Ovary (tissue), 9 donors: ENCODE data around the gene AMBRA1. TPM values are rescaled to one million over a fixed set of nuclear protein-coding genes. Genes with fewer than 3 reads are reported as not detected.
A peak's percentile ranks its signal among the peaks of the same experiment; 100 is the strongest.

Experiments
- DNase-seq, 5 donors: peaks; one replicate each; pipeline ENCODE4 v3.0.0-alpha.2; 2019 to 2020
- H3K27ac ChIP-seq, 2 donors: fragments of 200-600 bp; one replicate each; pipeline versions ENCODE4 v1.5.1 to v1.8.0; 2019 to 2022
- H3K27me3 ChIP-seq: fragments of 200-600 bp; one replicate; pipeline ENCODE4 v1.8.0; 2022
- H3K36me3 ChIP-seq: fragments of 200-600 bp; sonication (generic); one replicate; pipeline ENCODE4 v1.5.1; 2019
- H3K4me1 ChIP-seq: one replicate; pipeline ENCODE4 v1.8.1; 2013; ENCODE audit warnings: mild to moderate bottlenecking, moderate library complexity; ENCODE audit not compliant: insufficient read depth
- H3K4me3 ChIP-seq: fragments of 200-600 bp; sonication (generic); one replicate; pipeline ENCODE4 v1.5.1; 2017
- H3K9me3 ChIP-seq, 2 donors: fragments of 200-600 bp in 1 of 2; sonication (generic) in 1 of 2; one replicate each; pipeline versions ENCODE4 v1.5.1 to v1.8.1; 2013 to 2019; ENCODE audit warnings: mild to moderate bottlenecking in 1 of 2, moderate library complexity in 1 of 2
- CTCF ChIP-seq, 3 donors: fragments of 450-650 bp in 2 of 3; fragments of 200-600 bp in 1 of 3; IDR thresholded peaks; one replicate each; pipeline versions ENCODE4 v1.5.1 to v1.8.0; 2016 to 2022; ENCODE audit warnings: antibody characterized with exemption in 3 of 3, mild to moderate bottlenecking in 1 of 3
- EP300 ChIP-seq: sonication (generic); formaldehyde crosslinking; IDR thresholded peaks from one replicate; pipeline ENCODE4 v1.6.1; 2017; ENCODE audit warnings: antibody characterized with exemption
- POLR2A ChIP-seq: fragments of 450-650 bp; IDR thresholded peaks from one replicate; pipeline ENCODE4 v1.6.1; 2017; ENCODE audit warnings: antibody characterized with exemption, mild to moderate bottlenecking, moderate library complexity
- WGBS, 3 donors: extraction: QIAGEN DNeasy Blood & Tissue Kit in 1 of 3; methylation state at CpG; one replicate each; pipeline versions ENCODE4 v1.1.5 to v1.1.7; 2013 to 2017; 5-methylcytosine and 5-hydroxymethylcytosine counted together
- intact Hi-C, 4 donors: fragments of 100-400 bp; cut with DNase I; formaldehyde crosslinking; loops; one replicate each; pipeline versions ENCODE4 v1.11.0 to v1.15.1; 2022 to 2023
- polyA plus RNA-seq, 2 donors: library from polyadenylated mRNA; stranded (reverse); fragments of 200-250 nt in 1 of 2; fragments of 350-450 nt in 1 of 2; fragmentation: Illumina TruSeq in 1 of 2; extraction: RNeasy Lipid Tissue Mini Kit (QIAGEN cat#74804) in 1 of 2; gene quantifications; one replicate each; pipeline ENCODE4 v1.2.3, GENCODE V29; 2013 to 2014
- total RNA-seq, 7 donors: library from RNA; depleted of rRNA in 2 of 7; stranded (reverse); fragments of >200 nt in 2 of 7; fragmentation: NEBNext Ultra II Directional in 3 of 7; extraction: Animal tissue kit (Norgen Biotek cat#: 25700) in 3 of 7; gene quantifications; one replicate each; pipeline versions ENCODE4 v1.1.0 to v1.2.4, GENCODE V29; 2016 to 2023
- donor health status: DM: no; HTN: no; CAD: no; lungs with moderate emphysema.
- donor health status: DM: no; HTN: no; CAD: no.
- donor health status: Bipolar disorder and iron deficiency.
- donor health status: DM: yes; HTN: yes; CAD: no.
- donor health status: DM: no; HTN: no; CAD: no.
- donor health status: DM: yes; HTN: yes; CAD: no.

The AMBRA1 gene
- total and polyA plus RNA-seq, 9 donors, result 18.7 to 38.1 (median 30.1) TPM

GRCh38 chr11:46617134-46617971, 23.5 kb upstream of the AMBRA1 start, which contains the start of the genes ATG13 and HARBI1:
Gene ATG13 (plus strand): TSS chr11:46617553. CDS start chr11:46644292, 26,739 bp downstream.
Gene HARBI1 (minus strand): TSS chr11:46617227. CDS start chr11:46616237, 990 bp downstream.
- Histone ChIP-seq H3K9me3 (no peaks in the 10 kb centered on the region), H3K27ac (peak within 1 kb of the TSS; percentile 88 to 93), H3K36me3 (no peaks in the 10 kb centered on the region), H3K27me3 (no peaks in the 10 kb centered on the region), H3K4me3 (peak within 1 kb of the TSS; percentile 99), H3K4me1 (peaks cover 1% of the 10 kb centered on the region)
- DNase-seq, result peak; percentile 83 to 91 (median 84)
- TF ChIP-seq POLR2A (peak; percentile 33), CTCF (IDR thresholded peaks at IDR 0.05) (peak; percentile 55 to 91 (median 75)), EP300 (no peak)
- intact Hi-C loops, result loop anchor here (5.0 to 10.0 kb wide), 3 partner anchors 223 to 233 kb away; partner anchors contain the start of genes MDK (in 2 of the 4) and CHRM4 (in 1 of the 4)
- WGBS, 3 donors, result 0 to 2% (median 1%) methylated on average over 71 to 72 of the region's 72 CpGs

- peaks cover 1% of the 10 kb centered on the region for H3K4me1 ChIP-seq
- no peaks in the 10 kb centered on the region for H3K27me3 ChIP-seq
- no peak for TF ChIP-seq EP300
- TF ChIP-seq POLR2A, result peak; percentile 35
- WGBS, 3 donors, result 2 to 6% (median 3%) methylated on average over 15 of the region's 15 CpGs
- intact Hi-C loops, result loop anchor here (5.0 to 10.0 kb wide), 3 partner anchors 222 to 232 kb away; partner anchors contain the start of genes MDK (in 2 of the 4) and CHRM4 (in 1 of the 4)
- peak overlapping the region; percentile 99 for H3K4me3 ChIP-seq
- H3K36me3 ChIP-seq, result no peaks in the 10 kb centered on the region
- no peak for DNase-seq
- no peaks in the 10 kb centered on the region for H3K9me3 ChIP-seq
- peak overlapping the region; percentile 88 to 93 for H3K27ac ChIP-seq
Measured at GRCh38 chr11:46616551-46617133, 22.8 kb upstream of the AMBRA1 start.

- H3K36me3 ChIP-seq, result no peaks in the 10 kb centered on the region
- no peak overlapping the region for H3K27ac ChIP-seq
- DNase-seq, result no peak
- intact Hi-C loops, result loop anchor here (5.0 to 10.0 kb wide), 3 partner anchors 221 to 231 kb away; partner anchors contain the start of genes MDK (in 2 of the 4) and CHRM4 (in 1 of the 4)
- no peak overlapping the region for H3K4me3 ChIP-seq
- no peaks in the 10 kb centered on the region for H3K9me3 ChIP-seq
- no peaks in the 10 kb centered on the region for H3K27me3 ChIP-seq
- TF ChIP-seq CTCF (IDR thresholded peaks at IDR 0.05) (no peak), EP300 (no peak), POLR2A (no peak)
- peaks cover 1% of the 10 kb centered on the region for H3K4me1 ChIP-seq
- WGBS, 3 donors, result 94 to 97% (median 95%) methylated on average over 7 of the region's 7 CpGs
Measured at GRCh38 chr11:46615756-46616155, 21.9 kb upstream of the AMBRA1 start.

GRCh38 chr11:46612326-46612725, 18.5 kb upstream of the AMBRA1 start:
- Histone ChIP-seq H3K4me1 (no peaks in the 10 kb centered on the region), H3K36me3 (no peaks in the 10 kb centered on the region), H3K27me3 (no peaks in the 10 kb centered on the region), H3K9me3 (no peaks in the 10 kb centered on the region), H3K4me3 (no peak overlapping the region), H3K27ac (no peak overlapping the region)
- intact Hi-C loops, result loop anchor here in 3 of 4 donors (10.0 kb wide), 2 partner anchors 218 to 228 kb away; partner anchors contain the start of genes MDK (in 2 of the 3) and CHRM4 (in 1 of the 3)
- 88 to 94% (median 89%) methylated on average over 2 of the region's 2 CpGs for WGBS, 3 donors
- TF ChIP-seq EP300 (no peak), CTCF (IDR thresholded peaks at IDR 0.05) (no peak), POLR2A (no peak)
- no peak for DNase-seq
